Memory B cell (primary cell): Measurements from ENCODE around the gene NAIF1.
A peak's percentile ranks its signal among the peaks of the same experiment; 100 is the strongest.

ENCODE experiments used
- ATAC-seq: fragments of 150-1000 bp; cut with Tn5 transposase; 2 replicates; pipeline ENCODE4 v1.10.0; 2021; ENCODE audit warnings: low read depth, mild to moderate bottlenecking, moderate library complexity
- DNase-seq, 2 donors: peaks; one replicate each; pipeline ENCODE4 v3.0.0; 2022; ENCODE audit warnings: low spot score in 2 of 2
- H3K27ac Mint-ChIP-seq: one replicate; pipeline ENCODE4 v1.8.0; 2022; ENCODE audit warnings: mild to moderate bottlenecking, moderate library complexity, mixed read lengths
- H3K27me3 Mint-ChIP-seq: one replicate; pipeline ENCODE4 v1.8.0; 2022; ENCODE audit warnings: mixed read lengths
- H3K36me3 Mint-ChIP-seq: one replicate; pipeline ENCODE4 v1.8.0; 2022; ENCODE audit warnings: mild to moderate bottlenecking, mixed read lengths
- H3K4me1 Mint-ChIP-seq: one replicate; pipeline ENCODE4 v1.8.0; 2022; ENCODE audit warnings: mixed read lengths
- H3K4me3 Mint-ChIP-seq: one replicate; pipeline ENCODE4 v1.8.0; 2022; ENCODE audit warnings: mild to moderate bottlenecking, moderate library complexity, mixed read lengths
- H3K9me3 Mint-ChIP-seq: one replicate; pipeline ENCODE4 v1.8.0; 2022; ENCODE audit warnings: mixed read lengths

Gene NAIF1

GRCh38 chr9:128097543-128098296 lies 30.6 kb upstream of the NAIF1 start:
- no peak for ATAC-seq
- Mint-ChIP-seq H3K4me3 (no peak overlapping the region), H3K36me3 (peaks cover 10% of the 10 kb centered on the region), H3K9me3 (no peaks in the 10 kb centered on the region), H3K27ac (no peak overlapping the region), H3K4me1 (peaks cover 11% of the 10 kb centered on the region), H3K27me3 (no peaks in the 10 kb centered on the region)
- DNase-seq, result no peak

- Mint-ChIP-seq H3K36me3 (peaks cover 5% of the 10 kb centered on the region), H3K27me3 (no peaks in the 10 kb centered on the region), H3K27ac (no peak overlapping the region), H3K4me3 (no peak overlapping the region), H3K9me3 (no peaks in the 10 kb centered on the region), H3K4me1 (peaks cover 11% of the 10 kb centered on the region)
- no peak for DNase-seq
- no peak for ATAC-seq
These were observed 29.8 kb upstream of the NAIF1 start for GRCh38 chr9:128096616-128097536.

- Mint-ChIP-seq H3K9me3 (no peaks in the 10 kb centered on the region), H3K4me3 (peak overlapping the region; percentile 75), H3K36me3 (no peaks in the 10 kb centered on the region), H3K27ac (peak overlapping the region; percentile 99), H3K27me3 (no peaks in the 10 kb centered on the region), H3K4me1 (peaks cover 11% of the 10 kb centered on the region)
- ATAC-seq, result no peak
- no peak for DNase-seq
These were observed 27.9 kb upstream of the NAIF1 start for GRCh38 chr9:128094950-128095544.

GRCh38 chr9:128094166-128094949 lies 27.2 kb upstream of the NAIF1 start:
- DNase-seq, result peak; percentile 67 to 79
- H3K9me3 Mint-ChIP-seq, result no peaks in the 10 kb centered on the region

GRCh38 chr9:128093011-128093410 lies 25.9 kb upstream of the NAIF1 start:
- H3K9me3 Mint-ChIP-seq, result no peaks in the 10 kb centered on the region
- no peak for ATAC-seq
- H3K4me1 Mint-ChIP-seq, result peaks cover 11% of the 10 kb centered on the region
- no peaks in the 10 kb centered on the region for H3K27me3 Mint-ChIP-seq
- DNase-seq, result no peak
- no peak overlapping the region for H3K4me3 Mint-ChIP-seq
- no peaks in the 10 kb centered on the region for H3K36me3 Mint-ChIP-seq
- peak overlapping the region; percentile 99 for H3K27ac Mint-ChIP-seq

More at GRCh38 chr9:128094166-128094949, 27.2 kb upstream of the NAIF1 start:
- H3K36me3 Mint-ChIP-seq, result no peaks in the 10 kb centered on the region
- peak; percentile 97 for ATAC-seq
- H3K27ac Mint-ChIP-seq, result peak overlapping the region; percentile 99
- H3K27me3 Mint-ChIP-seq, result no peaks in the 10 kb centered on the region
- peaks cover 11% of the 10 kb centered on the region for H3K4me1 Mint-ChIP-seq
- peak overlapping the region; percentile 75 for H3K4me3 Mint-ChIP-seq

GRCh38 chr9:128092199-128092977 lies 25.3 kb upstream of the NAIF1 start:
- Mint-ChIP-seq H3K36me3 (no peaks in the 10 kb centered on the region), H3K9me3 (no peaks in the 10 kb centered on the region)
- no peak for DNase-seq

GRCh38 chr9:128091571-128091970 lies 24.5 kb upstream of the NAIF1 start:
- Mint-ChIP-seq H3K4me3 (no peak overlapping the region), H3K27me3 (no peaks in the 10 kb centered on the region), H3K4me1 (peaks cover 11% of the 10 kb centered on the region), H3K36me3 (no peaks in the 10 kb centered on the region), H3K27ac (peak overlapping the region; percentile 99), H3K9me3 (no peaks in the 10 kb centered on the region)
- no peak for DNase-seq
- no peak for ATAC-seq

More at GRCh38 chr9:128092199-128092977, 25.3 kb upstream of the NAIF1 start:
- no peak overlapping the region for H3K4me3 Mint-ChIP-seq
- ATAC-seq, result no peak
- no peaks in the 10 kb centered on the region for H3K27me3 Mint-ChIP-seq
- H3K4me1 Mint-ChIP-seq, result peaks cover 11% of the 10 kb centered on the region
- peak overlapping the region; percentile 99 for H3K27ac Mint-ChIP-seq

- DNase-seq, result no peak
- no peak overlapping the region for H3K27ac Mint-ChIP-seq
These were observed 24.0 kb upstream of the NAIF1 start for GRCh38 chr9:128091144-128091543.

GRCh38 chr9:128089299-128089698 lies 22.2 kb upstream of the NAIF1 start:
- H3K4me1 Mint-ChIP-seq, result peaks cover 6% of the 10 kb centered on the region
- ATAC-seq (no peak), DNase-seq (no peak)
- no peak overlapping the region for H3K4me3 Mint-ChIP-seq
- no peaks in the 10 kb centered on the region for H3K36me3 Mint-ChIP-seq
- H3K9me3 Mint-ChIP-seq, result no peaks in the 10 kb centered on the region
- H3K27me3 Mint-ChIP-seq, result no peaks in the 10 kb centered on the region
- no peak overlapping the region for H3K27ac Mint-ChIP-seq

More at GRCh38 chr9:128091144-128091543, 24.0 kb upstream of the NAIF1 start:
- H3K4me3 Mint-ChIP-seq, result no peak overlapping the region
- peaks cover 11% of the 10 kb centered on the region for H3K4me1 Mint-ChIP-seq
- H3K9me3 Mint-ChIP-seq, result no peaks in the 10 kb centered on the region
- ATAC-seq, result no peak
- no peaks in the 10 kb centered on the region for H3K36me3 Mint-ChIP-seq
- H3K27me3 Mint-ChIP-seq, result no peaks in the 10 kb centered on the region

GRCh38 chr9:128088253-128088945 lies 21.3 kb upstream of the NAIF1 start:
- Mint-ChIP-seq H3K9me3 (no peaks in the 10 kb centered on the region), H3K4me3 (no peak overlapping the region), H3K36me3 (no peaks in the 10 kb centered on the region), H3K4me1 (peaks cover 5% of the 10 kb centered on the region), H3K27ac (no peak overlapping the region), H3K27me3 (no peaks in the 10 kb centered on the region)
- ATAC-seq, result no peak
- no peak for DNase-seq

GRCh38 chr9:128087262-128087661 lies 20.1 kb upstream of the NAIF1 start:
- DNase-seq, result no peak
- Mint-ChIP-seq H3K27me3 (no peaks in the 10 kb centered on the region), H3K27ac (no peak overlapping the region), H3K4me3 (no peak overlapping the region), H3K9me3 (no peaks in the 10 kb centered on the region), H3K4me1 (peaks cover 3% of the 10 kb centered on the region), H3K36me3 (no peaks in the 10 kb centered on the region)
- no peak for ATAC-seq

GRCh38 chr9:128085943-128086342 lies 18.8 kb upstream of the NAIF1 start:
- Mint-ChIP-seq H3K27ac (no peak overlapping the region), H3K4me1 (peaks cover 5% of the 10 kb centered on the region)

More at GRCh38 chr9:128085943-128086342, 18.8 kb upstream of the NAIF1 start:
- no peak for ATAC-seq
- Mint-ChIP-seq H3K36me3 (no peaks in the 10 kb centered on the region), H3K4me3 (no peak overlapping the region), H3K9me3 (no peaks in the 10 kb centered on the region), H3K27me3 (no peaks in the 10 kb centered on the region)
- no peak for DNase-seq
